Measurements from ENCODE around the gene AIFM1.
A peak's percentile ranks its signal among the peaks of the same experiment; 100 is the strongest.

The AIFM1 gene

GRCh38 chrX:130171446-130172126 lies 5.9 kb upstream of the AIFM1 start, which contains the start of gene RAB33A:
TSS of gene RAB33A (plus strand) at chrX:130171962. CDS start at chrX:130172063, 101 bp downstream.
- peak; percentile 62 for DNase-seq

- peak; percentile 41 for DNase-seq
Measured at GRCh38 chrX:130170752-130171445, 5.3 kb upstream of the AIFM1 start.

GRCh38 chrX:130167040-130167439 lies 1.4 kb upstream of the AIFM1 start:
- no peak for DNase-seq

DNA sequence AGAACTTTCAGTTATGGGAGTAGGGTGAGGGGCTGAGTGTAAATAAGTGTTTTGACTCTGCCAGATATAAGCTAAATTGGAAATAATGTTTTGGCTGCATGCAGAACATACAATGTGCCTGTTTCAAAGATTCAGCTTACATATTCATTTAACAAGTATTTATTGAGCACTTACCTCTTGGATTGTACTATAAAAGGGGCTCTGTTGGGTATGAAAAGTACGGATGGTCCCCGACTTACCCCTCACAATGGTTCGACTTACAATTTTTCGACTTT lies 799 bp upstream of the AIFM1 start:
- no peak for DNase-seq

DNA sequence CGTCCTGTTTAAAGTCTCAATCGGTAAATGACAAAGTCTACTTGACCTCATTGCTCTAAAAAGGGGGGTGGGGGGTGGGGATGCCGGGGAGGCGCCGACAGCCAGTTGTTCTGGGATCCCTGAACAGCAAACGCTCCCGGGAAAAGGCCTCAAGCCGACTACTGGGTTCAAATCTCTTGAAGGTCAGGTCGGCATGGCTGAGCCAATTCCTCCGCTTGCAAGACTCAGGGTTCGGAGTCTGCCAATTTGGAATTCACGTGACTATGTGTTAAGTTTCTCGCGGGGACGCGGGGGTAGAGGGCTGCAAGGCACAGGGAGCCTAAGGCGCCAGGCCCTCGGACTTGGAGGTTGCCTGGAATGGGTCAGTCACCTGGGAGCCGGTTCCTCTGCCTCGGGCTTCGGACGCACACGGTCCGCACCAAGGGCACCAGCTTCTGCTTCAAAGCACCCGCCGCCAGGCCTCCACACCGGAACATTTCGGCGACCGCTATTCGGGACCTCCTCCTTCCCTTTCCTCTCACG lies 399 bp downstream of the AIFM1 start:
- DNase-seq: peak; percentile 79

DNA sequence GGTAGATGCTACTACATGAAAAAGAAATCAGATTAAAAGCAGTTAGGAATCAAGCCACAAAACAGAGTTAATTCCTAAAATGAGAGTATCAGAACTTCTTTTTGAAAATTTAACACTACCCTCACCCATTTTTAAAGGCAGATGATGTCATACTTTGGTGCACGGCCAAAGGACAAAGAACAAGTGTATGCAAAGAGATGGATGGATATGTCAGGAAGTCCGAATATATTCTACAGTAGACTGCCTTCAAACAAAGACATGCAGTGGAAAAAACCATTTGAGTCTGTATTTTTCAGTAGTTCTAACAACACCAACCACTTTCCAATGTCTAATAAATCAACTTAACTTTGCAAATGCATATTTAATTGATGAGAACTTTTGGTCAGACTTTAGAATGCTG lies 2.2 kb downstream of the AIFM1 start:
- no peak for DNase-seq

GRCh38 chrX:130162094-130162735 lies 3.4 kb downstream of the AIFM1 start:
- no peak for DNase-seq

GRCh38 chrX:130159776-130160175 lies 5.9 kb downstream of the AIFM1 start:
- no peak for DNase-seq

GRCh38 chrX:130158311-130158710 lies 7.3 kb downstream of the AIFM1 start:
- DNase-seq: no peak

DNA sequence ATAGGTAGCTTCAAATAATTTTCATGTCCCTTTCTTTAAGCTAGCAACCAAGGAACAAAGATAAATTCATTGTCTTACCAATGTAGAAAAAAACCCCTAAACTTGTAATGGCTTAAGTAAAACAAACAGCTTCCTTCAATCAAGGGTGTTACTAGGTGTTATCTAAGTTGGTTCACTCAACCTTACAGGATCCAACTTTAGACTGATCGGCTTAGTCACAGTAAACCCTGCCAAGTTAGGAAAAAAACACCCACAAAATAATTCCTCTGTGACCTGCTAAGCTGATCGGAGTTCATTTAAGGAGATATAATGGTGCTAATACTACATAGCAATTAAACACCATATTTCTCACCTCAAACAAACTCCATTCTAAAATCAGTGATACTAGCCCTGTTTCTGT lies 10.1 kb downstream of the AIFM1 start:
- DNase-seq: no peak

GRCh38 chrX:130147631-130148030 lies 18.0 kb downstream of the AIFM1 start:
- DNase-seq: no peak

DNA sequence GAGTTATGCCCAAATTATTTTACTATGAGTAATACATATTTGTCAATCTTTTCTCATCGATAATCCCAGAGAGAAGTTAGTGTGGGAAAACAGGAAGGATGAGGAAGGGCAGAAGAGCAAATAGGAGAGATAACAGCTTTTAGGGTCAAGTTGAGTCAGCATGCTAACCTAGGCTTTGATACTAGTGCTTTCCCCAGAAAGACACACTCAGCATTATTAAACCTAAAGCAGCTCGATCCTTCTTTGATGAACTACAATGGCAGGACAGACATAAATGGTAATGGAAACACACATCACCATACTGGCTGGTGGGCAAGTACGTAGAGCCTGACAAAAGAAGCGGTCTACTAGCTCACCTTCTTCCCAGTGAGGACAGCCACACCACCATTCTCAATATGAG lies 20.5 kb downstream of the AIFM1 start:
- no peak for DNase-seq

DNA sequence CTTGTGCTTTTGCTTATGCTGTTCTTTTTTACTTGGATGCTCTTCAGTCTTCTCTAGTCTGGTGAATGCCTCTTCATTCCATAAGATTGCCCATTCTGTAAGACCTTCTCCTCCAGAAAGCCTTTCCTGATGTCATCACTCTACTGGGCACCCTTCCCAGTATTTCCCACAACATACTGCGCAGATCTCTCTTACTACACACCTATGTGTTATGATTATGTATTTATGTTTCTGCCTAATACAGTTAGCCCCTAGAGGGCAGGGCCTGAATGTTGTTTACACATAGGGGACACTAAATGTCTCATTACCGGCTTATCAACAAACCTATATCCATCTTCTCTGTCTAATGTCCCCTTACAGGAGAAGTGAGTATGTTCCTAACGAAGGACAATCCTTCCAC lies 21.1 kb downstream of the AIFM1 start:
- no peak for DNase-seq

GRCh38 chrX:130139474-130140201 lies 26.0 kb downstream of the AIFM1 start:
- DNase-seq: no peak

DNA sequence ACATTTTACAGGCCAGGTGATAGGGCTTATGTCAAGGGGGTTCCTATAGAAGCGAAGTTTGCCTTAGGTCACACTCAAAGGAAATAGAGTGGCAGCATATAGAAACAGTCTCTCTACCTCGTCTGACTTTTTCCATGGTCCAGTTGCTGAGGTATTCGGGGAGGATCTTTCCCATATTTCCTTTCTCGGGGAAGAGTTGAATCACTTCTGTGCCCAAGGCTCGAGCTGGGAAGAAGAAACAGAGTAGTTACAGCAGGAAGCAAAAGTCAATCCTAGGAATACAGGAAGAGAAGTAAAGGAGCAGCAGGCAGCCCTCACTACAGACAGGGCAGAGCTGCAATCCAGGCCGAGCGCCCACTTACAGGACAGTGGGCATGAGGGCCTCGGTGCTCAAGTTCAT lies 28.7 kb downstream of the AIFM1 start:
- no peak for DNase-seq

DNA sequence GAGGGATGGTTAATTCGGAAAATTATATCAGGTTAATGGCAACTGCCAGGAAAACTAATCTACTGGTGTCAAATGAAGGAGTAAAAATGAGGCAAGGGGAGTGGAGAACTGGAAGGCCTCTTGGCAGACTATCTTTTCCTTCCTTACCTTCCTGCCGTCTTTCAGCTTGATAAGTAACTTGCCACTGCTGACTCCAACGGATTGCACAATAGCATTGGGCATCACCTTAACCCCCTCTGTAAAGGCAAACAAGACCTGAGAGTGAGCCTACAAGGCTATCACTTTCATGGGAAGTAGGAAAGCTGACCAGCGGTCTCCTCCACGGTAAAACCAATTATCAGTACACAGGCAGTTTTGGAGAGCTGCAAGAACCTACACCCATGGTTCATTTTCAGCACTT lies 29.1 kb downstream of the AIFM1 start:
- no peak for DNase-seq

DNA sequence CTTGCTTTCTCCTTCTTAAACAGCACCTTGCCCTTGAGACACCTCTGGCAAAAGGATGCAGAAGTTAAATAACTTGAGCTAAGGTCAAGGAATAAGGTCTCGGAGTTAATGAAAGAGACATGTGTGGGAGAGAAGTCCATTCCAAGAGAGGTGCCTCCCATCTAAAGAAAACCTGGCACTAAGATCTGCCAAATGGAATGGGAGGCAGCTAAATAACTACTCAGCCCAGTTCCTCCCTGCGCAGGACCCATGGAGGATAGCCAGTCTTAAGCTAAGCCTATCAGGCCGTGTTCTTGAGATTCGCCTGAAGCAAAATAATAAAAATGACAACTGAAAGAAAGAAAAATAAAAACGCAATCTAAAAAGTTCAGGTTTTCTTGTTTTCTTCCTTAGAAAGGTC lies 34.7 kb downstream of the AIFM1 start:
- DNase-seq: no peak

DNA sequence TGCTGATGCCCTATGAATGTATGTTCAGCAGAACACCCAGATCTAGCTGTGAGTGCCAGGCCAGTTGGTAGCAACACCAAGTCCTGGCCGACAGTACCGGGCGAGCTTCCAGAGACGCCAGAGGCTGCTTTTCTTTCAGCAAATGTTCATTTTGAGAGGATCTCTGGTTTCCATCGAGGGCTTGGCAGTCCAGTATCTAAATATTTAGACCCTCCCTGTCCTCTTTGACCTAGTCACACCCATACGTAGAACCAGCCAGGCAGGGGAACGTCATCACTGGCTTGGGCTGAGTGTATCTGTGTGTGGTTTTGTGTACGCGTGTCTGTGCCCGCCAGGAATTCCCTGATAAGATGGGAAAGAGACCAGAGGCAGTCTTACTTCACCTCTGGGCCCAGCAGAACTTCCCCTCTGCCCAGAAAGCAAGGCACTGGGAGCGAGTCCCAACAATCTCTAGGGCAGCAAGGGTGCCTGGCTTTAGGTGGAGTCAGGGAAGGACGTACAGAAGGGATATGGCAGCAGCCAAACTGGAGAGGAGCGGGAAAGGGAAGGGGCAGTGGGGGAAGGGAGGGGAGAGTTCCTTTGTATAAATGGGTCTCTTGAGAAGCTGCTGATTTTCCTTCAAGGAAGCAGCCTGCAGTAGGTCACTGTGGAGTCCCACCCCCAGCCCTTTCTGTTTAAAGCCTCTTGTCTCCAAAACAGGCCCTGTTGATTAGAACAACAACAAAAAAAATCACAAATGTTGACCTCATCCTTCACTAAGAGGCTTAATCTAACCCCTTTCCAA lies 40.4 kb downstream of the AIFM1 start:
- DNase-seq: no peak

GRCh38 chrX:130124577-130124976 lies 41.1 kb downstream of the AIFM1 start:
- DNase-seq: no peak

GRCh38 chrX:130121505-130121800 lies 44.2 kb downstream of the AIFM1 start:
- DNase-seq: no peak

DNA sequence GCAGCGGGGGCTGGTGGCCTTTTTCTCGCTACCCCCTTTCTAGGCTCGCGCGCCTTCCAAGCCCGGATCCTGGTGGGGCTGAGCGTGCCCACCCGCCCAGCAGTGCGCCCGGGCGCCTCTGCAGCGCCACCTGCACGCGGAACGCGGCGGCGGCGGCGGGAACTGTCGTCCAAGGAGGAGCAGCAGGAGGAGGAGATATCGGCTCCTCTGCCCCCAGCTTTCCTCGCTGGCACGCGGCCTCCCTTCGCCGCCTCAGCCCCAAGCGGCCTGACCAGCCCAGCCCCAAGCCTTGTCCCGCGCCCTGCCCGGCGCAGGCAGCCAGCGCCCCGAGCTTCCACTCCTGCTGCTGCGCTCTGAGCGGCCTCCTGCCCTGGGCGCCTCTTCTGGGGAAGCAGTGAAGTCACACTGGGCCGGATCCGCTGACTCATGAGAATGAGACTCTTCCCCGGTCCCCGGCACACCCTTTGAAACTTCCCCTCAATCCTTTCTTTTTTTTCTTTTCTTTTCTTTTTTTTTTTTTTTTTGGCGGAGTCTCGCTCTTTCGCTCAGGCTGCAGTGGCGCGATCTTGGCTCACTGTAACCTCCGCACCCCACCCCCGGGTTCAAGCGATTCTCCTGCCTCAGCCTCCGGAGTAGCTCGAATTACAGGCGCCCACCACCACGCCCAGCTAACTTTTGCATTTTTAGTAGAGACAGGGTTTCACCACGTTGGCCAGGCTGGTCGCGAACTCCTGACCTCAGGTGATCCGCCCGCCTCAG lies 44.7 kb downstream of the AIFM1 start:
- peak; percentile 86 for DNase-seq

DNA sequence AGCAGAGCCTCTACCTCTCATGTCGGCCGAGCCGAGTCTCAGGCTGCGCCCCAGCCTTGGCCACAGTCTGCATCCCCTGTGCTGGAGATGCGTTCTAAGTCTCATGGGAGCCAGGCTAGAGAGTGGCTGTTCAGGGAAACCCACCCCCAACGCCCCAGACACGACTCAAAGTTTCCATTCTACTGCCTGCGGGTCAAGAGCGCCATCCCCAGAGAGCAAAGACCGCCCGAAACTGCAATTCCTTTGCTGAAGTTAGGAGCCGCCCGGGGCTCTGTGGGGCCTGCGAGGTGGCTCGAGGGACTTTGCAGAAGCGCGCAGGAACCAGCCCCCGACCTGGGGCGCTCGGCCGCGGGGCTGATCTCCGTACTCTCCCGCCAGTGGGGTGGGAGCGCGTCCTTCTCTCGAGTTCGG lies 45.3 kb downstream of the AIFM1 start:
- DNase-seq: peak; percentile 20
